Renal cortical epithelial cell (primary cell): Measurements from ENCODE around the gene GRHPR. TPM values are rescaled to one million over a fixed set of nuclear protein-coding genes. Genes with fewer than 3 reads are reported as not detected.
"Not testable (repeated sequence)": the region's sequence is repeated elsewhere in the genome, so short reads cannot be mapped to it uniquely, and the experiment has no call there.

ENCODE experiments used
- DNase-seq: peaks from one replicate; pipeline ENCODE4 v3.0.0-alpha.2; 2011; ENCODE audit warnings: low read depth
- total RNA-seq: library from RNA; depleted of rRNA; stranded (reverse); fragments of >200 nt; gene quantifications from 2 replicates; pipeline ENCODE4 v1.2.3, GENCODE V29; 2014

GRHPR gene
- total RNA-seq, 1 donor from 2014 or later = 152 TPM

DNA sequence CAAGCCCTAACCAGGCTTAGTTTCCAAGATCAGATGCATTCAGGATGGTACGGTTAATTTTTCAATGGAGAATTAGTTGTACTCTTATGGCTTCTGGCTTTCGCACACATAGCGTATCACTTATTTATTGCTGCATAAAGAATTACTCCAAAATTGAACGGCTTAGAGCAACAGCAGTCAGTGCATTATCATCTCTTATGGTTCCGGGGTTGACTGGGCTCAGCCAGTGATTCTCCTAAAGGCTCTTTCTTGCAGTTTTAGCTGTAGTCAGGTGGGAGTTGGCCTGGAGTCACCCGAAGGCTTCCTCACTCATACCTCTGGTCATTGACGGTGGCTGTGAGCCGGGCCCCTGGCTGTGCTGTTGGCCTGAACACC is 595 bp upstream of the GRHPR start:
- DNase-seq = no peak

DNA sequence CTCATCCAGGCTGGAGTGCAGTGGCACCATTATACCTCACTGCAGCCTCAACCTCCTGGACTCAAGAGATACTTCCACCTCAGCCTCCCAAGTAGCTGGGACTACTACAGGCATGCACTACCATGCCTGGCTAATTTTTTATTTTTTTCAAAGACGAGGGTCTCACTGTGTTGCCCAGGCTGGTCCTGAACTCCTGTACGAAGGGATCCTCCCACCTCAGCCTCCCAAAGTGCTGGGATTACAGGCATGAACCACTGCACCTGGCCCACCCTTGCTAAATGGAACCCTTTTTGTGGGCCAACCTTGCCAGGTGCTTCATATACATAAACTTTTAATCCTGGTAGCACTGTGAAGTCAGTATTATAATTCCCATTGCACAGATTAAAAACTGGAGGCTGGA is 1.0 kb downstream of the GRHPR start:
- DNase-seq = no peak

DNA sequence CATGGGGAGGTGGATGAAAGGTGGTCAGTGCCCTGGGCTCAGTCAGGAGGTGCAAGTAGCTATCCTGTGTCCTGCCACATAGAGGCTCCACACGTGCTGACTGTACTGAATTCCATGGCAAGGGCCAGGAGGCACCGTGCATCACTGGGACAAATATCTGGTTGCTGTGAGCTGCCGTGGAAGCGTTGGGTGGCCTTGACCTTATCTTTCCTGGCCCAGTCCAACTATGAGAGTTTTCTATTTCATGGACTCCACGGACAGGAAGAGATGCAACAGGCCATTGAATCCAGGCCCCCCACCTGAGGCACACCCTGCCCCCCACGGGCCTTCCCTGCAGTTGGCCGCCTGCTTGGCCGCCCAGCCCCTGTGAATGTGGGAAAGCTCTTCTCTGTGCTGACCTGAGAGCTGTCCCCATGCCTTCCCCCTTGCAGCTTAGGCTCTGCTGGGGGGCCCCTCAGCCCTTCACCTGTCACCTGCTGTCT is 1.7 kb downstream of the GRHPR start:
- no peak for DNase-seq

DNA sequence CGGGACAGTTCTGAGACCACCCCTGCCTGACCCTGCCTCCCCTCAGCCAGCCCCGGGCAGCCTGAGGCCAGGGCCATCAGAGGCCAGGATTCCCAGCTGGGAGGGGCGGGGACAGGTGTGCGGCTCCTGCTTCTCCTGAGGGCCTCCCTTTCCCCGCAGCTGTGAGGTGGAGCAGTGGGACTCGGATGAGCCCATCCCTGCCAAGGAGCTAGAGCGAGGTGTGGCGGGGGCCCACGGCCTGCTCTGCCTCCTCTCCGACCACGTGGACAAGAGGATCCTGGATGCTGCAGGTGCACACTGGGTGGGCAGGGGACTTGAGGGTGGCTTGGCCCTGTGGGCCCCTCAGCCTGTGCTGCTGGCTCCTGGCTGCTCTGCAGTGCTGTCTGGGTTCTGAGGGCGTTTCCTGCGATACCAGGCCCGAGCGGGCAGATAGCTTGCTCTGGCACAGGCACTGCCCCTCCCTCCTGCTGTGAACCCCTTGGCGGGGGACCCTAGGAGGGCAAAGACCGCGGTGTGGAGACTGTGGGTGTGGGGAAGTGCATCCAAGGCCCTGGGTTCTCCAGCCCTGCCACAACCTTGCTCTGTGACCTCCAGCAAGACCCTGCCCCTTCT is 2.3 kb downstream of the GRHPR start:
- no peak for DNase-seq

DNA sequence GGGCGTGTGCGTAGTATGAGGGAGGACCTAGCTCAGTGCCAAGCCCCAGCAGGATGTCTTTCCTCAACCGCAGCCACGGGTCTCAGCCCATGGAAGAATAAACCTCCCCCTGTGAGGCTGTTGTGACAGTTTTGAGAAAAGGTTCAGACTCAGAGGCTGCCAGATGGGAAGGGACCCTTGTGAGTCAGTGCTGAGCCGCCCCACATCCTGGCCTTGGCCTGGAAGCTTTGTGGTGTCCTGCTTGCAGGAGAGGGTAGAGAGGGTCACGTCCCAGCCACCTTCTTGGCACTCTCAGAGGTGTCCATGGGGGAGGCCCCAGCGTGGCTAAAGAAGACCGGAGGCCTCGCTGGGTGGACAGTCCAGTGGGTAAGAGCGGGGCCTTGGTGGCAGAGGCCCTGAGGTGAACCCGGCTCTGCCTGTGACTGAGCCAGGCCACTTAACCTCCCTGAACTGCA is 2.8 kb downstream of the GRHPR start:
- DNase-seq = no peak

DNA sequence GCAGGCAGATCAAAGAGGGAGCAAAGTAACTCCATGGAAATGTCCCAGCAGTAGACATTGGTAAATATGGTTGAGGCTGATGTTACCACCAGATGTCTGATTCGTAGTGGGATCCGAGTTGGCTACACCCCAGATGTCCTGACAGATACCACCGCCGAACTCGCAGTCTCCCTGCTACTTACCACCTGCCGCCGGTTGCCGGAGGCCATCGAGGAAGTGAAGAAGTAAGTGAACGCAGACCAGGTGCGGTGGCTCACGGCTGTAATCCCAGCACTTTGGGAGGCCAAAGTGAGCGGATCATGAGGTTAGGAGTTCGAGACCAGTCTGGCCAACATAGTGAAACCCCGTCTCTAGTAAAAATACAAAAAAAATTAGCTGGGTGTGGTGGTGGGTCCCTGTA is 3.9 kb downstream of the GRHPR start:
- DNase-seq = not testable (repeated sequence)

DNA sequence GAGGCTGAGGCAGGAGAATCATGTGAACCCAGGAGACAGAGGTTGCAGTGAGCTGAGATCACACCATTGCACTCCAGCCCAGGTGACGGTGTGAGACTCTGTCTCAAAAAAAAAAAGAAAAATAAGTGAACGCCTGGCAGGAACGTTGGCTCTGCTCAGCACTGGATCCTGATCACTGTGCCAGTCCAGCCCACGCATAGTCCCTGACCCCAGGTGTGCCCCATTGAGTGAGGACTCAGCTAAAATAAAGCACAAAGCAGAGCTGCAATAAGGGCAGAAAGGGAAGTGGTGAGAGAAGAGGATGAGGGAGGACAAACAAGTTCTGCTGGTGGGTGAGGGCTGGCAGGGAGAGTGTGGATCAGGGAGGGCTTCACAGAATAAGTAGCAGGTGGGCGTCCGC is 4.3 kb downstream of the GRHPR start:
- no peak for DNase-seq

DNA sequence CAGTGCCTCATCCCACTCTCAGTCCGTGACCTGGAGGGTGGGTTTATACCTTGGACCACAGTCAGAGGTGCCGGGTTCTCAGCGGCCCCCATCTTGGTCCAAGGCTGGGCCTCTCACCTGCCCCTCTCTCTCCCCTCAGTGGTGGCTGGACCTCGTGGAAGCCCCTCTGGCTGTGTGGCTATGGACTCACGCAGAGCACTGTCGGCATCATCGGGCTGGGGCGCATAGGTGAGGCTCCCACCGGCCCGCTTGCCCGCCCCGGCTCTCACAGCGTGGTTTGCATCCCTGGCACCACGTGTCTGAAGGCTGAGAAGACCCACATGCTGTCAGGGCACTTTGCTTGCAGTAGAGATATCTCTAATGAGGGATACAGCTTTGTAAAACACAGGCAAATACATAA is 5.8 kb downstream of the GRHPR start:
- DNase-seq = no peak

DNA sequence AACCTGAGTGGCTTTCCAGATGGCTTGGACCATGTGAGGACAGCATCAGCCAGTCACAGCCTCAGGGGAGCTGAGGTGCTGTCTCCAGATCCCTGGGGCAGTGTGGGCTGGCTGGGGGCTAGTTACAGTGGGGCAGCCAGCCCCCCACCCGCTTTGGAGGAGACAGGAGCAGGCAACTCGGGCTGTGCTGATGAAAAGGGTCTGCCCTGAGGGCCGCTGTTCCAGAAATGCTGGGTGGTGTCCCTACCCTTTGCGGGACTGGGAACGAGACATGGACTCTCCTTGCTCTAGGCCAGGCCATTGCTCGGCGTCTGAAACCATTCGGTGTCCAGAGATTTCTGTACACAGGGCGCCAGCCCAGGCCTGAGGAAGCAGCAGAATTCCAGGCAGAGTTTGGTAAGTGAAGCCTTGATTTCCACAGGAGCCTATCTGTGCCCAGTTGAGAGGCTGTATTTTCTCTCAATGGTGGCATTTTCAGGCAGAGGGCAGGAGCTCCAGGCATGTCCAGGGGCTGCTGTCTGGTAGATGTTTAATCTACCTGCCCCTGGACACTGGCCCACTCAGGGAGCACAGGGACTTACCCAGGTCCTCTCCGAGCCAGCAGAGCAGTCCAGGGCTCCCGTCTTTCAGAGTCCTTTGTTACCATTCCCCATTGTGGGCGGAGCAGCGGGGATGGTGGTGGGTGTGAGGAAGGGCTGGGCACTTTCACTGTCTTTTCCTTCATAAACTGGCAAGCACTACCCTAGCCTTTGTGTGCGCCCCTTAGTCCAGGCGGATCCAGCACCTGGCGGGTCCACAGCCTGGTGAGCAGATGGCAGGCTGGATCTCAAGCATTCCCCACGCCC is 7.2 kb downstream of the GRHPR start:
- no peak for DNase-seq

DNA sequence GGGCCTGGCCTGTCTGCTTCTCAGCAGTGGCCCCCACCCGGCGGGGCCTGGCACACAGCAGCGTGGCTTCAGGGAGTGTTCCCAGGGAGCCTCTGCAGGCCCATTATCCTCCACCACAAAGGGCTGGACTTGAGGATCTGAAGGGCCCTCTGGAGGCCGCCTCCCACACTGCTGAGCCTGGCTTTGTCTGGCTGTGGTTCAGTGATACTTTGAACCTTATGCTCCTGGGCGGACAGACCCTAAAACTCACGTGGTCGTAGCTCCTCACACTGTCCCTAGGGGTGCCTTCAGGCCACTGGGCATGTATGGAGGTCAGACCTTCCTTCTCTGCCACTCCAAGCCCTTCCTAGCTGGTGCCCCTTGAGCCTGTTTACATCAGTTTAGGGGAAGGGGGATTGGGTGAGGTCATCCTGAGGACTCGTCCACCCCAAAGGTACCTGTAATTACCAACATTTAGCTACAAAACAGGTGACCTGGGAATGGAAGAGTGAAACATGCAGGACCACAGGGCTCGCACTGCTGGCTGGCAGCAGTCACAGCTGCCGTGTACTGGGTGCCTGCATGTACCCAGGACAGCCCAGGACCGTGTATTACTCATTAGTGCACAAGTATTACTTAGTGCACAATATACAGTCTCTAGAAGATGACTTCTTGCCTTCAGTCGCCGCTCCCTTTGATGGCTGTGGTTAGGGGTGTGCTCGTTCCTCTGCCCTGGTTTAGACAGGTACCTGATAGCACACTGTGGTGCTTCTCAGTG is 8.5 kb downstream of the GRHPR start:
- no peak for DNase-seq

DNA sequence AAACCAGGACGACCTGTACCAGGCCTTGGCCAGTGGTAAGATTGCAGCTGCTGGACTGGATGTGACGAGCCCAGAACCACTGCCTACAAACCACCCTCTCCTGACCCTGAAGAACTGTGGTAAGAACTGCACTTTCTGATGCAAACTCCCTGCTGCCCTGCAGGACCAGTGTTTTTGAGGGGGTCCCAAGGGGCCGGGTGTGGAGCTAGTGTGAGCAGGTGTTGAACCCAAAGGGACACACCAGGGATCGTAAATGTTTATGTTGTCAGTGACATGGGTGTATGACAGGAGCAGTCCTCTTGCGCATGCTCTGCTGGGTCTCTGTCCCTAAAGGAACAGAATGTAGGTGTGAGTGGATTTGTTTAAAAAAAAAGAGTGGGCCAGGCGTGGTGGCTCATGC is 9.5 kb downstream of the GRHPR start:
- no peak for DNase-seq

DNA sequence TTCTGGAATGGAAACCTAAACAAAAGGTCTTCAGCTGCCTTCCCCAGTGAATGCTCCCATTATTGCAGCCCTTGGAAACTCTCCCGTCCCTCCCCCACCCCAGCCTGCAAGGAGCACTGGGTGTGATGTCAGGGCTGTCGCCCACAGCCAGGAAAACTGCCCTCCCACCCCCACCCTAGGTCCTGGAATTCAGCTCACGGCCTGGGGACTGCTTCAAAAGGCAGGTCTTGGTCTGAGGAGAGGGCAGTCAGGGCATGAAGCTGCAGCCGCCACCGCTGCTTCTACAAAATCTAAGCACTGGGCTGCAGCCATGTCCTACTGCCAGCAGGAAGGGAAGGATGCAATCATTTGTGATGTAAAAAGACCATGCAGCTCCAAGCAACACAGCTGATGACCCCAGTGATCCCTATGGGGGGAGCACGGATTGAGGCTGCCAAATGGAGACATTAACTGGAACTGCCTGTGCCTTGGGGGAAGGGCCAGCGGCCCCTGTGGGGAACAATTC is 11.4 kb downstream of the GRHPR start:
- DNase-seq = no peak

DNA sequence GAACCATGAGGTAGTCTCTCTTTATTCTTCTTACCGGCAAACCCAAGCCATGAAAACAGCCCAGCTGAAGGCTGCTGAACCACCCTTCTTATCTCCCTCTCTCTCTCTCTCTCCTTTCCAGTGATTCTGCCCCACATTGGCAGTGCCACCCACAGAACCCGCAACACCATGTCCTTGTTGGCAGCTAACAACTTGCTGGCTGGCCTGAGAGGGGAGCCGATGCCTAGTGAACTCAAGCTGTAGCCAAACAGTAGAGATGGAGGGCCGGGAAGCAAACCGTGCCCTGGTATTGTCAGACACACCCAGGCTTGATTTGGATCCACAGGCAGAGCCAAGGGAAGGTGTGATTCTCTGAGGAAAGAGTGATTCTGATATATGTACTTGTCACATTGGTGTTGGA is 14.0 kb downstream of the GRHPR start:
- DNase-seq = no peak

DNA sequence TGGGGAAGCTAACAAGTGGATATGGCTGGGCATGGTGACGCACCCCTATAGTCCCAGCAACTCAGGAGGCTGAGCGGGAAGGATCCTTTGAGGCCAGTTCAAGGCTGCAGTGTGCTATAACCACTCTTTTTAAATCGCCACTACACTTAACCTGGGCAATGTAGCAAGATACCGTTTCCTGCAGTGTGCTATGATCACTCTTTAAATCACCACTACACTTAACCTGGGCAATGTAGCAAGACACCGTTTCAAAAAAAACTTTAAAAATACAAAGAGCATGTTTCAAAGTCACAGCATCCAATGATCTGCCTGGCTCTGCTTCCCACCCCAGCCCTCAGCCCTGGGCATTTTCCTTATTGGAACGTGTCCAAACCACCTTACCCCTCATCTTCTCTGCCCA is 14.5 kb downstream of the GRHPR start:
- DNase-seq = no peak

DNA sequence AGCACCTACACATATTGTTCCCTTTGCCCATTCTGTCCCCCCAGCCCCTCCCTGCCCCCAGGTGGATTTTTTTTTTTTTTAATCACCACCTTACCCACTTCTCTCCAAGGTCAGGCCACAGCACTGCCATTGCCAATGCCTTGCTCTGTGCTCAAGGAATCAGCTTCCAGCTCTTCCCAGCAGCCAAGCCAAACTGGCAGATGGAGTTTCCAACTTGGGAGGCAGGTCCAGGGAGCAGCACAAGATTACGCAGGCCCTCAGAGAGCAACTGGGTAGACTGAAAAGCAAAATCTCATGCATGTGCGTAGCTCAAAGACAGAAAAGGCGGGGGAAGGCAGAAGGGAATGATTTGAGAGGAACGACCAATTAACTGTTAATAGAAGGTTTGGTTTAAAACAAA is 15.1 kb downstream of the GRHPR start:
- no peak for DNase-seq

DNA sequence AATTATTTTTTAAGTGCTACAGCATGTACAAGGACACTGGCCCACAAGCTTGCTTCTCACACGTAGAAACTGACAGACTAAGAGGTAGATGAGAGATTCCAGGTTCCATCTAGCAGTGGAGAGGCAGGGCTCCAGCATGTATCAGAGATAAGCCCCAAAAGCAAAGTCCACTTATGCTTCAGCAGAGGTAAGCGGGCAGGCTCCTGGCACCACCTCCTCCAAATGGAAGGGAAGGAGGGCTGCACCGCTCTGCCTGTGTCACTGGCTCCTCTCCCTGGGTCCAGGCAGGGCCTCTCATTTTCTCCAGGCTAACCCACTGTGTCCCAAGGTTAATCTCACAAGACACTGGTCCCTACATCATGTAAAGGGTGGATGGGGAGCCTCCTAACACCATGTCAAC is 15.9 kb downstream of the GRHPR start:
- DNase-seq = no peak

DNA sequence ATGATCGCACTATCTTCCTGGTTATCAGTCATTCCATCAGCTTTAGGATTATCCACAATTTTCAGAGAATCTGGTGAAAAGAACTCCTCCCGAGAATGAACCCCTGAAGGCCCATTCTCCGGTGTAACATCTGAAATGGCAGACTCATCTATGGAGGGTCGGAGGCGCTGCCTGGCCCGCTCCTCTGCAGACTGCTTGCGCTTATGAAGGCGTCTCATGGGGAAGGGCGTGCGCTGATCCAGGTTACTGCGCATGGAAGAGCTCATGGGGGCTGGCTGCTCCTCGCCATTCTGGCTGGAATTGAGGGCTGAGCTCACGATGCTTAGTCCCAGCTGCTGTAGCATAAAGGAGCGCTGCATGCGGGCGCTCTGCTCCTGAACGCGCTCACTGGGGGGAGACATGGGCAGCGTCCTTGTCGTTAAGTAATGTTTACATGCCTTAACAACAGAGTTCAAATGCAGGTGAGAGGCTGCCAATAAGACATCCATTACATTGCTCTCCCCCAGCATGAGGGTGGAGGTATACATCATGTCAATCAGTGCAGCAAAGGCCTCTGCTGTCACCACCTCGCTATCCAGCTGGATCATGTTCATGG is 19.4 kb downstream of the GRHPR start:
- DNase-seq = no peak

DNA sequence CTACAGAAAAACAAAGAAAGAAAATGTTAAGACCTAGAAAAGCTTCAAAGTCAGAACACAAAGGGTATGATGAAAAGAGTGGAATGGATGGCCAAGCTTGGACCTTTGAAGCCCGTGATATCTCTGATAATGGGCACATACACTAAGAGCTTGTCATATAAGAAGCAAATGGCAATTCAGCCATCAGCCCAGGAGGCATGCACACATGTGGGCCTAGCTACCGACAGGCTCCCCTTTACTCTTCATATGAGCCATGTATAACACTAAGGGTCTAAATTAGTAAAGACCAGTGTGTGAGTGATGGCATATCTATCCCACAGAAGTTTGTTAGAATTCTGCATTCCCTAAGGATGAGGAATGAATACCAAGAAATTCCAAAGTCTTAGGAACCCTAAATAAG is 20.1 kb downstream of the GRHPR start:
- DNase-seq = no peak

DNA sequence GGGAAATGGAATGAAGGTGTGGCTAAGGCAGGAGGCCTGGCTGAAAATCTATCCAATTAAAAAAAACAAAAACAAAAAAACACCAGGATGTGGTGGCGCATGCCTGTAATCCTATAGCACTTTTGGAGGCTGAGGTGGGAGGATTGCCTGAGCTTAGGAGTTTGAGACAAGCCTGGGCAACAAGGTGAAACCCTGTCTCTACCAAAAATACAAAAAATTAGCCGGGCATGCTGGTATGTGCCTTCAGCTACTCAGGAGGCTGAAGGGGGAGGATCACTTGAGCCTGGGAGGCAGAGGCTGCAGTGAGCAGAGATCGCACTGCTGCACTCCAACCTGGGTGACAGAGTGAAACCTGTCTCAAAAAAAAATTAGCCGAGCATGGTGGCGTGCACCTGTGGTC is 21.1 kb downstream of the GRHPR start:
- no peak for DNase-seq

DNA sequence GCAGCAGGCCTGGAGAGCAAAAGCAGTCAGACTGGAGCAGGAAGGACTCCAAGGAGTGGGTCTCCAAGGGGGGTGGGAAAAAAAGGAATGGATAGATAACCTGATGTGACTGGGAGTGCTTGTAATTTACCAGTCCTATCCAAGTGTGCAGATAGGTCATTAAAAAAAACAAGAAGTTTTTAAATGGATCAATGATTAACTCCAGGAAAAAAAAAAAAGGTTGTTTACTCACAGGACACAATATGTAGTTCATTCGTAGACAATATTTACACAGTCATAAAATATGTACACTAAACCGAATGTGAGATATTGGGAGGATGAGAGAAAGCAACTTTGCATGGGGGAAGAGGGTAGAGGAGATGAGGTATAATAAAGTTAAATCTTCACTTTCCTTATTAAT is 22.4 kb downstream of the GRHPR start:
- DNase-seq = no peak

DNA sequence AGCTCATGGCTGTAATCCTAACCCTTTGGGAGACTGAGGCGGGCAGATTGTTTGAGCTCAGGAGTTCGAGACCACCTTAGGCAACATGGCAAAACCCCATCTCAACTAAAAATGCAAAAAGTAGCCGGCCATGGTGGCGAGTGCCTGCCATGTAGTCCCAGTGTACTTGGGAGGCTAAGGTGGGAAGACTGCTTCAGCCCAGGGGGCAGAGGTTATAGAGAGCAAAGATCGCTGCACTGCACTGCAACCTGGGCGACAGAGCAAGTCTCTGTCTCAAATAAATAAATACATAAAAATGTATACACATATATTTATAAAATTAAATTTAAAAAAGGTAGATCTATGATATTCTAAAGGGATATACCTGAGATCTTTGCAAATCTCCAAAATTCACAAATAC is 23.3 kb downstream of the GRHPR start:
- no peak for DNase-seq

DNA sequence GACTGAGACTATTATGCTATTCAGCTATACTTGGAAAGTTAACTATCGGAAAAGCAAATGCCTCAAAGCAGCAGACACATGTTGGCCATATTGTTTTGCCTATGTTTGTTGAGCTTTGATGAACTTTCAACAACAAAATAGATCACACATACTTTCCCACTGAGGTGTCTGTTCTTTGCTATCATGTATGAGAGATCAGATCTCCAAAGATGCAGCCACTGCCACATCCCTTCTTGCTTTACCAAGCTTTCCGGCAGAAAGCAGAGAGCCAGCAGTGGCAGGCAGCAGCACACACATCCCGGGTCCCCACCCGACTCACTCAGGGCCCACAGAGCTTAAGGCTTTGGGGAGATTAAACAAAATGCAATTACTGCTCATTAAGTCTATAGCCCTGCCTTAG is 23.9 kb downstream of the GRHPR start:
- no peak for DNase-seq
